ENCODE measurements around the gene STARD13. TPM values are rescaled to one million over a fixed set of nuclear protein-coding genes. Genes with fewer than 3 reads are reported as not detected.

Gene STARD13
- total RNA-seq, 1 experiment from 2014 or later: 2.3 TPM

DNA sequence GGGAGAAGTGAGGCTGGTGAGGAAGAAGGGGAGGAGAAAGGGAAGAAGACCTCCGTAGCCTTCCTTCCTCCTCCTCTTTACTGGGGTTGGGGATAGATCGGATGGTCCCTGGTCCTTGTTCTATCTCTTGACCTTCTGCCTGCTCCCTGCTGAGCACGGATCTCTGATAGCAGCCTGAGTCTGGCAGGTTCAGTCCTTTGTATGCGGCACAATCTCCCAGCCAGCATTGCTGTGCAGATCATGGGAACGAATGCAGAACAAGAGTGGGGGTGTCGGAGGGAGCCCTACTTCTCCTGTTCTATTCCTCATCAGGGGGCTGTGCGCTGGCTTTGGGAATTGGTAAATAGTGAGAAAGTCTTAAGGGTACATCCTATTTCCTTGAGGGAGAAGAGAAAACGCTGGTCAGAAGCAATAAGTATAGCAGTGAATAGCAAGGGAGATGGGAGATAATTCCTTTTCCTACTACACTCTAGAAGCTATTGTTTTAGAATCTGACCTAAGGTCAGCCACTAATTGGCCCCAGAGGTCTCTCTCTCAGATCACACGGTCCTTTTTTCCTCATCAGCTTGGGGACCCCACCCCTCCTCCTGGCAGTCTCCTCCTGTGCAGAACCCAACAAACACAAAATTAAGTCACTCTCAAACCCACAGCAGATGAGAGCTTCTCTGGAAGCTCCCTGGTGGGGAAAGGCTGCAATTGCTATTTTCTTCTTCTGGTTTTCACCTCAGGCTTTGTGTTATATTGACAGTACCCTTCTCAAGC is 228.4 kb downstream of the STARD13 start:
- DNase-seq (ENCODE audit: low spot score): peak; percentile 62

DNA sequence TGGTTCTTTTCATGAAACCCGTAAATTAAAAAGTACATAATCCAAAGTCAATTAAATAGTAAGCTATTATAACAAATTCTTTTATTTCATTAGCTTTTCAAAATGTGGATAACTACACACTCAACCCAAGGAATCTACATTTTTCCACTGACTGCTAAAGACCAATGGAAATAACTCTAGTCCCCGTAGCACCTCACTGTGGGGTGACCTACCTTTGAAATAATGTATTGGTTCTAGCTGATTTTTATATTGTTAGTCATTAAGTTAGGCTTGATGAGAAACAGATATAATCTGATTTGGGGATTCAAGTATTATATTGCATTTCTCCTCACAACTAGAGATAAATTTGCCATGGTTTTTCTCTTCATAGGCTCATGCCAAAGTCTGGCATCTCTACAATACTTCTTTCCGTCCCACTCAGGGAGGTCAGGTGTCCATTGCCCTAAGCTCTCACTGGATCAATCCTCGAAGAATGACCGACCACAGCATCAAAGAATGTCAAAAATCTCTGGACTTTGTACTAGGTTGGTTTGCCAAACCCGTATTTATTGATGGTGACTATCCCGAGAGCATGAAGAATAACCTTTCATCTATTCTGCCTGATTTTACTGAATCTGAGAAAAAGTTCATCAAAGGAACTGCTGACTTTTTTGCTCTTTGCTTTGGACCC is 232.0 kb downstream of the STARD13 start:
- DNase-seq (ENCODE audit: low spot score): no peak
